Measurements from ENCODE around the gene HAUS3.

Gene HAUS3

DNA sequence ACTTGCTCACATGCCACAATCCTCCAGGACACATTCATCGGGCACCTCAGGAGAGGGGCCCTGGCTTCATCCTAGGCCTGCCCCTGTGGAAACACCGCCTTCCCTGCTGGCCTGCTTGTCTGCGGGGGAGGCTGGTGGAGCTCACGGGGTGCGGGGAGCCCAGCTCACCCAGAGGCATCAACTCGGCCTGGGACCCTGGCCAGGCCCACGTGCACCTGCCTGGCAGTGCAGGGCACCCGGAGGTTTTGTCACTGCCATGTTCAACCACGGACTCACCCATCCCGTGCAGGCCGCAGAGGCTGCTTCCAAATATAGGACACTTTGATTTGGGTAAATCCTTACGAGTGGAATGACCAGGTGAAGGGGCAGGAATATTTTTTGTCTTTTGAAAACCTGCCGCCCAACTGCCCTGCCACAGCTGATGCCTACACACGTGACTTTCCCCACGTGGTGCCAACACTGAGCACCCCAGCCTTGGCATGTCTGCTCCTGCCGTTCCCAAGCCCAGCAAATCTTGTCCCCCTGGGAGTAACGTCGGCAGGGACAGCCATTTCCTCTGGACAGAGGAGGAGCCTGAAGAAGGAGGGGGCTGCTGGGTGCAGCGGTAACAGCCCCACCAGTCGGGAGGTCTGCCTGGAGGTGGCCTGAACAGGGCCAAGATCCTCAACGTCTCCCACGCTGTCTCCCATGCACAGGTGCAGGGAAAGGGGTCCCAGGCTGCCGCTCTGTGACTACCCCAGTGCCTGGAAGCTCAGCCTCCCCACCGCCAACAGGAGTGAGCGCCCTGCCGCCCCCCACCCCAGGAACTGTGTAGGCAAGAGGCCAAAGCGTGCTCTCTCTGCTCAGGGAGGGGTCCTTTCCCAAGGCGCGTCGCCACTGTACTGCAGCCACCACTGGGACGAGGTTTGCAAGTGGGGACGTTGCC, 11.5 kb upstream of the HAUS3 start:
- no peaks in the 10 kb centered on the region for H3K9me2 ChIP-seq (replicated peaks; ENCODE audit: insufficient read depth, low read length)
- H3K36me3 ChIP-seq (ENCODE audit: low read length), result no peaks in the 10 kb centered on the region
- no peaks in the 10 kb centered on the region for H3K9me3 ChIP-seq (ENCODE audit: insufficient read depth, low read length)
- H2AFZ ChIP-seq (ENCODE audit: low read depth, low read length, severe bottlenecking), result no peak overlapping the region
- TF ChIP-seq, protein P1, sequence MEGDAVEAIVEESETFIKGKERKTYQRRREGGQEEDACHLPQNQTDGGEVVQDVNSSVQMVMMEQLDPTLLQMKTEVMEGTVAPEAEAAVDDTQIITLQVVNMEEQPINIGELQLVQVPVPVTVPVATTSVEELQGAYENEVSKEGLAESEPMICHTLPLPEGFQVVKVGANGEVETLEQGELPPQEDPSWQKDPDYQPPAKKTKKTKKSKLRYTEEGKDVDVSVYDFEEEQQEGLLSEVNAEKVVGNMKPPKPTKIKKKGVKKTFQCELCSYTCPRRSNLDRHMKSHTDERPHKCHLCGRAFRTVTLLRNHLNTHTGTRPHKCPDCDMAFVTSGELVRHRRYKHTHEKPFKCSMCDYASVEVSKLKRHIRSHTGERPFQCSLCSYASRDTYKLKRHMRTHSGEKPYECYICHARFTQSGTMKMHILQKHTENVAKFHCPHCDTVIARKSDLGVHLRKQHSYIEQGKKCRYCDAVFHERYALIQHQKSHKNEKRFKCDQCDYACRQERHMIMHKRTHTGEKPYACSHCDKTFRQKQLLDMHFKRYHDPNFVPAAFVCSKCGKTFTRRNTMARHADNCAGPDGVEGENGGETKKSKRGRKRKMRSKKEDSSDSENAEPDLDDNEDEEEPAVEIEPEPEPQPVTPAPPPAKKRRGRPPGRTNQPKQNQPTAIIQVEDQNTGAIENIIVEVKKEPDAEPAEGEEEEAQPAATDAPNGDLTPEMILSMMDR (IDR thresholded peaks at IDR 0.05; ENCODE audit: insufficient read depth, low read length, poor library complexity, severe bottlenecking), result no peak
- no peak for TF ChIP-seq EZH2phosphoT487 (conservative IDR thresholded peaks at IDR 0.05; ENCODE audit: low read length)
- H4K20me1 ChIP-seq (ENCODE audit: low read depth, low read length), result no peaks in the 10 kb centered on the region
- H3K79me2 ChIP-seq (ENCODE audit: insufficient read depth, low read length), result no peaks in the 10 kb centered on the region
- H3K27ac ChIP-seq (ENCODE audit: low read depth, low read length), result no peak overlapping the region
- H3K4me3 ChIP-seq (ENCODE audit: insufficient read depth, low read length, poor library complexity, severe bottlenecking), result no peak overlapping the region
- H3K27me3 ChIP-seq (ENCODE audit: low read length), result no peaks in the 10 kb centered on the region
- no peak overlapping the region for H3K4me2 ChIP-seq (ENCODE audit: low read depth, low read length, poor library complexity, severe bottlenecking)
- H3F3A ChIP-seq (ENCODE audit: insufficient read depth), result no peaks in the 10 kb centered on the region
- no peak overlapping the region for H3K9ac ChIP-seq (ENCODE audit: low read length)

- no peaks in the 10 kb centered on the region for H3K27me3 ChIP-seq (ENCODE audit: low read length)
- no peak overlapping the region for H3K4me3 ChIP-seq (ENCODE audit: insufficient read depth, low read length, poor library complexity, severe bottlenecking)
- no peaks in the 10 kb centered on the region for H3K79me2 ChIP-seq (ENCODE audit: insufficient read depth, low read length)
- no peaks in the 10 kb centered on the region for H3K9me3 ChIP-seq (ENCODE audit: insufficient read depth, low read length)
- TF ChIP-seq EZH2phosphoT487 (conservative IDR thresholded peaks at IDR 0.05; ENCODE audit: low read length), result no peak
- TF ChIP-seq, protein P1 (IDR thresholded peaks at IDR 0.05; ENCODE audit: insufficient read depth, low read length, poor library complexity, severe bottlenecking), result no peak
- no peaks in the 10 kb centered on the region for H4K20me1 ChIP-seq (ENCODE audit: low read depth, low read length)
- no peaks in the 10 kb centered on the region for H3K36me3 ChIP-seq (ENCODE audit: low read length)
- no peak overlapping the region for H3K27ac ChIP-seq (ENCODE audit: low read depth, low read length)
- H3K9me2 ChIP-seq (replicated peaks; ENCODE audit: insufficient read depth, low read length), result no peaks in the 10 kb centered on the region
- no peak overlapping the region for H3K4me2 ChIP-seq (ENCODE audit: low read depth, low read length, poor library complexity, severe bottlenecking)
- H3K9ac ChIP-seq (ENCODE audit: low read length), result no peak overlapping the region
- H3F3A ChIP-seq (ENCODE audit: insufficient read depth), result no peaks in the 10 kb centered on the region
- H2AFZ ChIP-seq (ENCODE audit: low read depth, low read length, severe bottlenecking), result no peak overlapping the region
Measured at GRCh38 chr4:2252530-2253091, 10.7 kb upstream of the HAUS3 start.

DNA sequence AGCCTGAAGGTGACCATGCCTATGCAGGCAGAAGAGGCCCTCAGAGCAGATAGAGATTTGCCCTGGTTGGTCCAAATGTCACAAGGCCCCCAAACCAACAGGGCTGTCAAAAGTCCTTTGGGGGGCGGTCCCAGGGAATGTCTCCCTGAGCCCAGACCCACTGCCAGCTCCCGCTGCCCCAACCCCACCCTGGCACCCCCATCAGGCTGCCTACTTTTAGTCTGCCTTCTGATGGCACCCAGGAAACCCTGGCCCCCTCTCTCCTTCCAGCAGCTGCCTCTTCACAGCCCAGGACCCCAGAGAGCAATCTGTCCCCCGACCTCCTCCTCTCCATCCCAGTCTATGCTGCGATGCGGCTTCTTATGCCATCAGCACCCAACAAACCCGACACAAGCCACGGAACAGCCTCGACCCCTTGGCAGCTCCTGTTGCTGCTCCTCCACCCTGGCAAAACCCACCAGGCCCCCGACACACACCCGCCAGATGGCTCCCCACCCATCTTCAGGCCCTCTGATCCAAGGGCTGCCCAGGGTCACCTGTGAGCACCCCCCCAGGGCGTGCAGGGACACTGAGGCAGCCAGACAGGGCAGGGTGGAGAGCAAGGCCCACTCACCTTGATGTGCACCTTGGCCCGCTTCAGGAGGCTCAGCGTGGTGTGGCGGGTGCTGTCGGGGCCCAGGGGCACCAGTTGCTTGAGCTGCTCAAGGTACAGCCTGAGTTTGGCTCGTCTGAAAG, 10.0 kb upstream of the HAUS3 start:
- Histone ChIP-seq H3F3A (ENCODE audit: insufficient read depth) (no peaks in the 10 kb centered on the region), H3K79me2 (ENCODE audit: insufficient read depth, low read length) (no peaks in the 10 kb centered on the region), H4K20me1 (ENCODE audit: low read depth, low read length) (no peaks in the 10 kb centered on the region), H3K4me2 (ENCODE audit: low read depth, low read length, poor library complexity, severe bottlenecking) (no peak overlapping the region), H3K9ac (ENCODE audit: low read length) (no peak overlapping the region), H3K9me3 (ENCODE audit: insufficient read depth, low read length) (no peaks in the 10 kb centered on the region), H3K27ac (ENCODE audit: low read depth, low read length) (no peak overlapping the region), H3K36me3 (ENCODE audit: low read length) (no peaks in the 10 kb centered on the region), H2AFZ (ENCODE audit: low read depth, low read length, severe bottlenecking) (no peak overlapping the region), H3K9me2 (replicated peaks; ENCODE audit: insufficient read depth, low read length) (no peaks in the 10 kb centered on the region), H3K4me3 (ENCODE audit: insufficient read depth, low read length, poor library complexity, severe bottlenecking) (no peak overlapping the region), H3K27me3 (ENCODE audit: low read length) (no peaks in the 10 kb centered on the region)
- TF ChIP-seq, protein P1 (IDR thresholded peaks at IDR 0.05; ENCODE audit: insufficient read depth, low read length, poor library complexity, severe bottlenecking), result no peak
- no peak for TF ChIP-seq EZH2phosphoT487 (conservative IDR thresholded peaks at IDR 0.05; ENCODE audit: low read length)
